ENCODE measurements around the gene ZSCAN5B.

- no peak for TF ChIP-seq CTCF (IDR thresholded peaks at IDR 0.05)
- no peak for TF ChIP-seq POLR2AphosphoS5 (IDR thresholded peaks at IDR 0.05)
- no peak for TF ChIP-seq EP300 (IDR thresholded peaks at IDR 0.05)
Measured at GRCh38 chr19:56221851-56222250, 24.3 kb upstream of the ZSCAN5B start.
